DOHH2 (cell line): ENCODE results near the gene MGLL.

Experiments
- H3F3A ChIP-seq: fragments of 200-600 bp; sonication (generic), shearing (Covaris generic); 2 replicates; pipeline ENCODE4 v1.6.0; 2016; ENCODE audit warnings: antibody characterized with exemption, mild to moderate bottlenecking; ENCODE audit not compliant: control insufficient read depth, insufficient read depth
- H3K27ac ChIP-seq: fragments of 200-600 bp; sonication (generic); 2 replicates; pipeline ENCODE4 v1.5.1; 2014; ENCODE audit warnings: low read depth, mild to moderate bottlenecking, low read length, moderate library complexity
- H3K27me3 ChIP-seq: fragments of 200-600 bp; sonication (generic); 2 replicates; pipeline ENCODE4 v1.6.1; 2014; ENCODE audit warnings: mild to moderate bottlenecking, low read length, mixed read lengths; ENCODE audit not compliant: control insufficient read depth
- H3K36me3 ChIP-seq: fragments of 200-600 bp; sonication (generic); 2 replicates; pipeline ENCODE4 v1.6.1; 2014; ENCODE audit warnings: mild to moderate bottlenecking, low read length, moderate library complexity, mixed read lengths; ENCODE audit not compliant: control insufficient read depth
- H3K4me1 ChIP-seq: fragments of 200-600 bp; sonication (generic); 2 replicates; pipeline ENCODE4 v1.6.1; 2014; ENCODE audit warnings: mild to moderate bottlenecking, low read length, mixed read lengths; ENCODE audit not compliant: control insufficient read depth
- H3K4me2 ChIP-seq: fragments of 200-600 bp; sonication (generic); 2 replicates; pipeline ENCODE4 v1.6.0; 2014; ENCODE audit warnings: mild to moderate bottlenecking, low read length, moderate library complexity
- H3K4me3 ChIP-seq: fragments of 200-600 bp; sonication (generic); 2 replicates; pipeline ENCODE4 v1.5.1; 2014; ENCODE audit warnings: mild to moderate bottlenecking, low read length, mixed read lengths
- H3K79me2 ChIP-seq: fragments of 200-600 bp; sonication (generic); 2 replicates; pipeline ENCODE4 v1.6.1; 2014; ENCODE audit warnings: mild to moderate bottlenecking, low read length, mixed read lengths; ENCODE audit not compliant: control insufficient read depth
- H3K9me2 ChIP-seq: fragments of 200-600 bp; sonication (generic); replicated peaks from 2 replicates; pipeline ENCODE4 v1.6.1; 2014; ENCODE audit warnings: mild to moderate bottlenecking, low read length, mixed read lengths; ENCODE audit not compliant: control insufficient read depth
- H3K9me3 ChIP-seq: fragments of 200-600 bp; sonication (generic); 2 replicates; pipeline ENCODE4 v1.6.1; 2014; ENCODE audit warnings: antibody characterized with exemption, low read length, mixed read lengths; ENCODE audit not compliant: control insufficient read depth, insufficient read depth
- H4K20me1 ChIP-seq: fragments of 200-600 bp; sonication (generic); 2 replicates; pipeline ENCODE4 v1.6.0; 2014; ENCODE audit warnings: low read depth, mild to moderate bottlenecking, antibody characterized with exemption, low read length, moderate library complexity; ENCODE audit not compliant: control insufficient read depth, insufficient read depth
- EZH2phosphoT487 ChIP-seq: fragments of 200-600 bp; sonication (generic); IDR thresholded peaks from 2 replicates; pipeline ENCODE4 v1.6.1; 2017; ENCODE audit warnings: borderline replicate concordance, mild to moderate bottlenecking, antibody characterized with exemption, low read length, moderate library complexity, mixed read lengths
- TF ChIP-seq, protein P1 (sequence below): fragments of 200-600 bp; sonication (generic); IDR thresholded peaks from one replicate; pipeline ENCODE4 v1.5.1; 2014; ENCODE audit warnings: antibody characterized with exemption, mild to moderate bottlenecking, low read depth, low read length; ENCODE audit not compliant: poor library complexity, severe bottlenecking

Gene MGLL

DNA sequence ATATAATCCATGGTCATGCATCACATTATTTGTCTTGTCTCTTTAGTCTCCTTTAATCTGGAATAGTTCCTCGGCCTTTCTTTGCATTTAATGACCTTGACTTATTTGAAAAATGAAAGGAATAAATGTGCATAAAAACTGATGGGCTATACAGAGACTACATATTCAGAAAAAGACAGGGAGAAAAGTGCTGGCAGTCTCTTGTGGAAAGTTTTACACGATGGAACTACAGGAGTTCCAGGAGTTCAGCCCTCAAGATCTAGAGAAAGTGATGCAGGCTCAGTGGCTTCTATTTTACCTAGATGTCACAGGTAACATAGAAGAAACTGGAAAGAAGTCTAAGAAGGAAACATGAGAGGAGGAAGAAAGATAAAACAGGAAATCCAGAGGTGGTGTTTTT is 157.2 kb downstream of the MGLL start:
- Histone ChIP-seq H3F3A (no peaks in the 10 kb centered on the region), H3K27ac (no peak overlapping the region), H4K20me1 (no peaks in the 10 kb centered on the region), H3K9me2 (no peaks in the 10 kb centered on the region), H3K36me3 (no peaks in the 10 kb centered on the region), H3K4me2 (no peak overlapping the region), H3K4me3 (no peak overlapping the region), H3K4me1 (no peaks in the 10 kb centered on the region), H3K9me3 (no peaks in the 10 kb centered on the region), H3K79me2 (no peaks in the 10 kb centered on the region), H3K27me3 (0 out of 2 replicates have a peak, but pooled peaks cover 3% of the 10 kb centered on the region)
- TF ChIP-seq EZH2phosphoT487, result no peak
- TF ChIP-seq, protein P1, sequence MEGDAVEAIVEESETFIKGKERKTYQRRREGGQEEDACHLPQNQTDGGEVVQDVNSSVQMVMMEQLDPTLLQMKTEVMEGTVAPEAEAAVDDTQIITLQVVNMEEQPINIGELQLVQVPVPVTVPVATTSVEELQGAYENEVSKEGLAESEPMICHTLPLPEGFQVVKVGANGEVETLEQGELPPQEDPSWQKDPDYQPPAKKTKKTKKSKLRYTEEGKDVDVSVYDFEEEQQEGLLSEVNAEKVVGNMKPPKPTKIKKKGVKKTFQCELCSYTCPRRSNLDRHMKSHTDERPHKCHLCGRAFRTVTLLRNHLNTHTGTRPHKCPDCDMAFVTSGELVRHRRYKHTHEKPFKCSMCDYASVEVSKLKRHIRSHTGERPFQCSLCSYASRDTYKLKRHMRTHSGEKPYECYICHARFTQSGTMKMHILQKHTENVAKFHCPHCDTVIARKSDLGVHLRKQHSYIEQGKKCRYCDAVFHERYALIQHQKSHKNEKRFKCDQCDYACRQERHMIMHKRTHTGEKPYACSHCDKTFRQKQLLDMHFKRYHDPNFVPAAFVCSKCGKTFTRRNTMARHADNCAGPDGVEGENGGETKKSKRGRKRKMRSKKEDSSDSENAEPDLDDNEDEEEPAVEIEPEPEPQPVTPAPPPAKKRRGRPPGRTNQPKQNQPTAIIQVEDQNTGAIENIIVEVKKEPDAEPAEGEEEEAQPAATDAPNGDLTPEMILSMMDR, result no peak

DNA sequence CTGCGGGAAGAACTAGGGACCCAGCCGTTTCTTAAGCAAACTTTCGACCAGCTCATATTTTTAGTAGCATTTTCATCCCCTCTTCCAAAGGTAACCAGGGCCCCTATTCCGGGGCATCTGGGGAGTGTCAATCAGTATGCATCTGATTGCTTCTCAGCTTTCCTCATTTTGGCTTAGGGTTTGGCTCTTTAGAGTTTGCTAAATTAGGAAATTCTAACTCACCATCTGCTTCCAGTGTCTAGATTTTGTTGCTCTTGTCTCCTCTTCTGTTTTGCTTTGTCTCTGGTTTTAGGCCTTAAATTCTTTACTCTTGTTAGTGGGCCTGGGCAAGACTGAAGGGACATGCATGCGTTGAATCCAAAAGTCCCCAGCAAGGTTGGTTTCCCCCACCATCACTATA is 159.2 kb downstream of the MGLL start:
- Histone ChIP-seq H3K4me3 (no peak overlapping the region), H3K36me3 (no peaks in the 10 kb centered on the region), H3K27ac (no peak overlapping the region), H3K4me1 (no peaks in the 10 kb centered on the region), H3K4me2 (no peak overlapping the region), H3K9me3 (no peaks in the 10 kb centered on the region), H4K20me1 (no peaks in the 10 kb centered on the region), H3F3A (no peaks in the 10 kb centered on the region), H3K27me3 (0 out of 2 replicates have a peak, but pooled peaks cover 6% of the 10 kb centered on the region), H3K9me2 (no peaks in the 10 kb centered on the region), H3K79me2 (no peaks in the 10 kb centered on the region)
- TF ChIP-seq EZH2phosphoT487, result no peak
- TF ChIP-seq, protein P1, result no peak

DNA sequence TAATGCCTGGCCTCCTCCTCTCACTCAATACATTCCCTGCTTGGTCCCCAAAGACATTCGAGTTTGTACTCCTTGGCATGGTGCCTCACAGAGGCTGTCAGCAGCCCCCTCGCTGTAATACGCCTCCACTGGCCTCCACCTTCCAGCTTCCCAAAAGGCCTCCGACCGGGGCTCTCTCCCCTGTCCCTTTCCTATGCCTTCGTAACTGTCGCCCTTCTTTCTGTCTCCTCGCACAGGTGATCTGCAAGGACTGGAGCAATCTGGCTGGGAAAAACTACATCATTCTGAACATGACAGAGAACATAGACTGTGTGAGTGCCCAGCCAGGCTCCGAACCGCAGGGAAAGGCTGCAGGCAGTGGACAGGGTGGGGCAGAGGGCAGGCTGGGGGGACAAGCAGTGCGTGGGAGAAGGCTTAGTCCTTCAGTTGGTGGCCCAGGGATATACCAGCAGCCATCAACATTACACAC is 160.3 kb downstream of the MGLL start:
- Histone ChIP-seq H4K20me1 (no peaks in the 10 kb centered on the region), H3K4me3 (no peak overlapping the region), H3K4me2 (no peak overlapping the region), H3K79me2 (no peaks in the 10 kb centered on the region), H3K36me3 (no peaks in the 10 kb centered on the region), H3K4me1 (no peaks in the 10 kb centered on the region), H3K9me3 (no peaks in the 10 kb centered on the region), H3K27me3 (peaks cover 12% of the 10 kb centered on the region; the same call in 1 of the 2 replicates), H3F3A (no peaks in the 10 kb centered on the region), H3K27ac (no peak overlapping the region), H3K9me2 (no peaks in the 10 kb centered on the region)
- TF ChIP-seq, protein P1, result no peak
- TF ChIP-seq EZH2phosphoT487, result no peak

DNA sequence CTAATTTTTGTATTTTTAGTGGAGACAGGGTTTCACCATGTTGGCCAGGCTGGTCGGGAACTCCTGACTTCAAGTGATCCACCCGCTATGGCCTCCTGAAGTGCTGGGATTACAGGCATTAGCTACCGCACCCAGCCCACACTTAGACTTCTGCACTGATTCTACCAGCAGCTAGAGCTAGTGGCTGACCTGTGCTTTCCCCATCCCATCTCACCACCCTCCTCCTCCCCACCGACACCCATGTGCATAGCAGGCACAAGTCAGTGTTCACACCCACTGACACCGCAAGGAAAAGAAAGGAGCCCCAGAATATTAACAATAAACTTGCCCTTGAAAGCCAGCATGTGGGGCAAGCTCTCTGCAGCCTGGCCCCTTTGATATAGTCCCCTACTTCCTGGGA is 160.7 kb downstream of the MGLL start:
- Histone ChIP-seq H3K9me3 (no peaks in the 10 kb centered on the region), H3K4me1 (no peaks in the 10 kb centered on the region), H3K36me3 (no peaks in the 10 kb centered on the region), H3K27me3 (peaks cover 12% of the 10 kb centered on the region; the same call in 1 of the 2 replicates), H3K4me2 (no peak overlapping the region), H3F3A (no peaks in the 10 kb centered on the region), H3K27ac (no peak overlapping the region), H4K20me1 (no peaks in the 10 kb centered on the region), H3K4me3 (no peak overlapping the region), H3K79me2 (no peaks in the 10 kb centered on the region), H3K9me2 (no peaks in the 10 kb centered on the region)
- TF ChIP-seq, protein P1, result no peak
- TF ChIP-seq EZH2phosphoT487, result no peak
